ENCODE data around the gene HORMAD2. TPM values are rescaled to one million over a fixed set of nuclear protein-coding genes. Genes with fewer than 3 reads are reported as not detected.
A peak's percentile ranks its signal among the peaks of the same experiment; 100 is the strongest.
"Not testable (repeated sequence)": the region's sequence is repeated elsewhere in the genome, so short reads cannot be mapped to it uniquely, and the experiment has no call there.

Gene HORMAD2
- total RNA-seq, 2 experiments from 2014 or later, result not detected

DNA sequence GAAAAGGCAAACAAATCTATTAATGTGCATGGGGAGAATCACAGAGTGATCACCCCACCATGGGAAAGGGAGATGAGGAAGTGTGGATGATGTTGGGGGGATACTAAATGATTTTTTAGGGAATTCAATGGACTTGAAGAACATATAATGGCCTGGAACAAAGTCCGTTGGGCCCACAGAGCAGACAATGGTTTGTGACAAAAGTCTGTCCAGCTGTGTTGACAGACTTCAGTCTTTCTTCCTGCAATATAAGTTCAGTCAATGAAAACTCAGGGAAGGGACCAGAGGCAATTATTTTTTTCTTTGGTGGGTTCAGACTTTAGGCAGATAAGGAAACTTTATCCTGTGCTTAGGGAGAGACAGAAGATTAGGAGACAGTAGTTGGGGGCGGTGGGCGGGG, 18.0 kb upstream of the HORMAD2 start:
- H3K27me3 Mint-ChIP-seq, result peaks cover 5% of the 10 kb centered on the region
- H3K9me3 Mint-ChIP-seq, result peaks cover 20% of the 10 kb centered on the region
- H3K4me3 Mint-ChIP-seq, result no peak overlapping the region
- DNase-seq, result no peak
- peaks cover 2% of the 10 kb centered on the region for H3K36me3 Mint-ChIP-seq
- intact Hi-C loops (cut with micrococcal nuclease), result no loop called here
- H3K4me1 Mint-ChIP-seq (ENCODE audit: low read depth), result no peaks in the 10 kb centered on the region
- CTCF ChIA-PET, result no interaction called here
- H3K27ac Mint-ChIP-seq, result no peak overlapping the region
- POLR2A ChIA-PET, result no interaction called here

DNA sequence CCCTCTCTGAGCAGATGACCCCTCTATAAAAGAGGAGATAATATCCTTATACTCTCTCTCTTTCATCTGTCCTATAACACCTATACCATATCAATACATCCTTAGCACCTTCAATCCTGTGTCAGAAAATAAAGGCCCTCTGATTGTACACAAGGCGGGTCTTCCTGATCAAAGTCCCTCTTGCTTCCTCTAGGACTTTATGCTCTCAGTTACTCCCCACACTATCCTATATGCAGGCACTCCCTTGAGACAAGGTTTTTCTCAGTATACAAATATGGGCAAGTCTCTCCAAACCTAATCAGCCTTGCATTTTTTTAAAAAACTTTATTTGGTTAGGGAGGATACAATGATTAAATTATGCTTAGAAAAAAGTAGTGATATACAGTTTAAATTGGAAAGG, 17.3 kb upstream of the HORMAD2 start:
- POLR2A ChIA-PET, result no interaction called here
- peaks cover 17% of the 10 kb centered on the region for H3K9me3 Mint-ChIP-seq
- no peak overlapping the region for H3K27ac Mint-ChIP-seq

GRCh38 chr22:30064172-30064571, 16.1 kb upstream of the HORMAD2 start:
- Mint-ChIP-seq H3K9me3 (peaks cover 17% of the 10 kb centered on the region), H3K27me3 (peaks cover 5% of the 10 kb centered on the region), H3K4me3 (no peak overlapping the region), H3K27ac (no peak overlapping the region), H3K36me3 (no peaks in the 10 kb centered on the region), H3K4me1 (ENCODE audit: low read depth) (no peaks in the 10 kb centered on the region)
- intact Hi-C loops (cut with micrococcal nuclease), result no loop called here
- POLR2A ChIA-PET, result no interaction called here
- no peak for DNase-seq
- CTCF ChIA-PET, result no interaction called here

More for the DNA sequence above, 17.3 kb upstream of the HORMAD2 start:
- peaks cover 5% of the 10 kb centered on the region for H3K27me3 Mint-ChIP-seq
- intact Hi-C loops (cut with micrococcal nuclease), result no loop called here
- no peaks in the 10 kb centered on the region for H3K36me3 Mint-ChIP-seq
- H3K4me3 Mint-ChIP-seq, result no peak overlapping the region
- H3K4me1 Mint-ChIP-seq (ENCODE audit: low read depth), result no peaks in the 10 kb centered on the region
- CTCF ChIA-PET, result no interaction called here
- no peak for DNase-seq

DNA sequence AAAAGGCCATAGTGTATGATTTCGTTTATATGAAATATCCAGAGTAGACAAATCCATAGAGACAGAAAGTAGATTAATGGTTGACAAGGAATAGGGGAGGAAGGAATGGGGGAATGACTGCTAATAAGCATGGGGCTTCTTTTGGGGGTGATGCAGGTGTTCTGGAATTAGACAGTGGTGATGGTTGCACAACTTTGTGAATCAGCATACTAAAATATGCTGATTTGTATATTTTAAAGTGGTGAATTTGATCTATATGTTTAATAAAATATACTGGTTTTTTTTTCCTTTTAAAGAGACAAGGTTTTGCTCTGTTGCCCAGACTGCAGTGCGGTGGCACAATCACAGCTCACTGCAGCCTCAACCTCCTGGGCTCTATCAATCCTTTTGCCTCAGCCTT, 6.5 kb upstream of the HORMAD2 start:
- intact Hi-C loops (cut with micrococcal nuclease), result no loop called here
- ChIA-PET POLR2A (no interaction called here), CTCF (no interaction called here)
- H3K9me3 Mint-ChIP-seq, result peaks cover 3% of the 10 kb centered on the region
- H3K27ac Mint-ChIP-seq, result no peak overlapping the region
- DNase-seq, result no peak
- H3K27me3 Mint-ChIP-seq, result no peaks in the 10 kb centered on the region
- H3K4me3 Mint-ChIP-seq, result no peak overlapping the region
- peaks cover 18% of the 10 kb centered on the region for H3K4me1 Mint-ChIP-seq (ENCODE audit: low read depth)
- H3K36me3 Mint-ChIP-seq, result no peaks in the 10 kb centered on the region

- Mint-ChIP-seq H3K27me3 (no peaks in the 10 kb centered on the region), H3K27ac (no peak overlapping the region), H3K9me3 (peaks cover 3% of the 10 kb centered on the region), H3K4me1 (ENCODE audit: low read depth) (peaks cover 22% of the 10 kb centered on the region), H3K4me3 (no peak overlapping the region), H3K36me3 (no peaks in the 10 kb centered on the region)
- no peak for DNase-seq
- POLR2A ChIA-PET, result no interaction called here
- intact Hi-C loops (cut with micrococcal nuclease), result no loop called here
- CTCF ChIA-PET, result no interaction called here
Observed at GRCh38 chr22:30074147-30074546, 6.1 kb upstream of the HORMAD2 start.

- no peaks in the 10 kb centered on the region for H3K27me3 Mint-ChIP-seq
- H3K9me3 Mint-ChIP-seq, result peaks cover 3% of the 10 kb centered on the region
- H3K36me3 Mint-ChIP-seq, result no peaks in the 10 kb centered on the region
- ChIA-PET CTCF (interaction anchor here (2.1 kb wide), 1 partner anchor 13 kb away, joined by 5 read pairs; no protein-coding TSS in a partner anchor), POLR2A (no interaction called here)
- no peak for DNase-seq
- H3K27ac Mint-ChIP-seq, result no peak overlapping the region
- peaks cover 22% of the 10 kb centered on the region for H3K4me1 Mint-ChIP-seq (ENCODE audit: low read depth)
- no peak overlapping the region for H3K4me3 Mint-ChIP-seq
- intact Hi-C loops (cut with micrococcal nuclease), result loop anchor here (5.0 kb wide), 1 partner anchor 308 kb away; the partner anchor contains the start of genes UQCR10 and ZMAT5
Observed at GRCh38 chr22:30074994-30075393, 5.3 kb upstream of the HORMAD2 start.

DNA sequence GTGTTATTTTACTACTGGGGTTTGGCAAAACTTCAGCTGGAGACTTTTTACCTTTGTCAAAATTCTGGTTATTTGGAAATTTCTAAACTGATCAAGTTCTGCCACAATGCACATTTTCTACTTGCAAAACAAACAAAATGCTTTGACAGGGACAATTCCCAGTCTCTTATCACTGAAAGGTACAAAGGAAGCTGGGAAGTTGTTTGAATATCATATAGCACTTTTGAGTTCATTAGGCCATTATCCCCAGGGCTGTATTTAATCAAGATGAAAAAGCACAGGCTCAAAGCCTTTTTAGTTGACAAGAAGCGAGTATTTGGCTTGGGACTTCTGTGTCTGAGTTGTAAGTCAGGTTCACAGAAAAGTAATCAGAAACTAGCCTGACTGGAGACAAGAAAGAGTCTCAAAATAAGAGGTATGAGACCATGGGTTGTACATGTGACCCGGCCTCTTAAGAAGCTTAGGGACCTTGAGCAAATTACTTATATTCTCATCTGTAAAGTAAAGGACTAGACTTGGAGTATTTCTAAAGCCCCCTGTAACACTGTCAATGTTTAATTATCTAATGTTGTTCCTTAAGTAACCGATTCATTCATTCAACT, 2.9 kb upstream of the HORMAD2 start:
- ChIA-PET POLR2A (no interaction called here), CTCF (interaction anchor here (0.9 to 2.1 kb wide), 3 partner anchors 11 to 452 kb away, joined by 3 to 9 read pairs (median 3); no protein-coding TSS in a partner anchor)
- Mint-ChIP-seq H3K27ac (no peak overlapping the region), H3K27me3 (no peaks in the 10 kb centered on the region), H3K4me1 (ENCODE audit: low read depth) (peaks cover 20% of the 10 kb centered on the region), H3K36me3 (no peaks in the 10 kb centered on the region), H3K4me3 (no peak overlapping the region), H3K9me3 (peaks cover under 1% of the 10 kb centered on the region)
- no peak for DNase-seq
- intact Hi-C loops (cut with micrococcal nuclease), result loop anchor here (5.0 kb wide), 1 partner anchor 310 kb away; the partner anchor contains the start of genes UQCR10 and ZMAT5

DNA sequence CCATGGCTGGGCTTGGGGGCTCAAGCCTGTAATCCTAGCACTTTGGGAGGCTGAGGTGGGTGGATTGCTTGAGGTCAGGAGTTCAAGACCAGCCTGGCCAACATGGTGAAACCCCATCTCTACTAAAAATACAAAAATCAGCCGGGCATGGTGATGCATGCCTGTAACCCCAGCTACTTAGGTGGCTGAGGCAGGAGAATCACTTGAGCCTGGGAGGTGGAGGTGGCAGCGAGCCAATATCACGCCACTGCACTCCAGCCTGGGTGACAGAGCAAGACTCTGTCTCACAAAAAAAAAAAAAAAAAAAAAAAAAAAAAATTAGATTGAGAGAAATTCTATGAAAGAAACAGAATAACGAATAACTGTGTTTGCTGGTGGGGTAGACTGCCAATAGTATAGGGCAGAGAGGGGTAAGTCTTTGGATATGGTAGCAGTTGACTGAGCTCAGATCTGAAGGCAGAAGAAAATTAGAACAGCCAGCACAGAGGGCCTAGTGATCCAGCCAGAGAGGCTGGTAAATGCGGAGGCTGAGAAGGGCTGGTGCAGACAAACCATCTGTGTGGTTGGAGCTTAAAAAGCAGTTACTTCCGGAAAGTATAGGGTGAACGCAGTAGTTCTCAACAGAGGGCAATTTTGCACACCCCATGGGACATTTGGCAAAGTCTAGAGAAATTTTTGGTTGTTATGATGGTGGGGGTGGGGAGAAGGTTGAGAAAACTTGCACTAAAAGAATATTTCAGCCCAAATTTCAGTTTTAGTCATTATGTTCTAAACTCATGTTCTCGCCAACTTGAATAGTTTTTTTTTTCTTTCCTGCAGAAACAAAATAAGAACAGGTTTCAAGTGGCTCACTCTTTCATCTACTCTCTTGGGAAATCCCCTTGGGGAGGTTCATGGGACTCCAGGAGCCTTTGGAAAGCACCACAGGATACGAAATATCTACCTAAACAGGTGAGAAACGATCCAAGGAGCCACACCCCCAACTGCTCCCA, 1.6 kb upstream of the HORMAD2 start:
- no peaks in the 10 kb centered on the region for H3K36me3 Mint-ChIP-seq
- peaks cover 17% of the 10 kb centered on the region for H3K4me1 Mint-ChIP-seq (ENCODE audit: low read depth)
- POLR2A ChIA-PET, result no interaction called here
- peak; percentile 65 for DNase-seq
- no peaks in the 10 kb centered on the region for H3K9me3 Mint-ChIP-seq
- CTCF ChIA-PET, result interaction anchor here (0.6 to 2.1 kb wide), 7 partner anchors 10 to 443 kb away, joined by 3 to 9 read pairs (median 3); no protein-coding TSS in a partner anchor
- no peaks in the 10 kb centered on the region for H3K27me3 Mint-ChIP-seq
- peak overlapping the region; percentile 25 for H3K4me3 Mint-ChIP-seq
- H3K27ac Mint-ChIP-seq, result peak overlapping the region; percentile 82
- intact Hi-C loops (cut with micrococcal nuclease), result loop anchor here (5.0 kb wide), 1 partner anchor 311 kb away; the partner anchor contains the start of genes UQCR10 and ZMAT5

DNA sequence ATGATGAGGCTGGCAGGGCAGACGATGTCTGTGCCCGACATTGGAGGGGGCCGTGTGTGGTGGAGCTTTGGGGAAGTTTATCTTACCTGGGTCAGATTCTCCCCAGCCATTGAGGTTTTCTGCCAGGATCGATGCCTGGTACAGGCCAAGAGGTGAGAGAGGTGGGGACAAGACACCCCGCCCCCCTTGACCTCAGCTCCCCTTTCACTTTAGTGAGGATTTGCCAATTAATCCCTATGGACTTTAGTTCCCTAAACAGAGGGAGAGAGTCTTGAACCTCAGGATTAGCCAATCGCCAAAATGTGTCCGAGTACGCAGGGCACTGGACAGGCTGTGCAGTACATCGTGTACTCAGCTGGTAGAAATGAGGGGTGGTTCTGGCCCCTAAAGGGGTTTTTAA, 541 bp downstream of the HORMAD2 start:
- DNase-seq, result no peak
- no peaks in the 10 kb centered on the region for H3K36me3 Mint-ChIP-seq
- H3K9me3 Mint-ChIP-seq, result peaks cover 7% of the 10 kb centered on the region
- peaks cover 20% of the 10 kb centered on the region for H3K4me1 Mint-ChIP-seq (ENCODE audit: low read depth)
- intact Hi-C loops (cut with micrococcal nuclease), result no loop called here
- ChIA-PET CTCF (no interaction called here), POLR2A (no interaction called here)
- no peak overlapping the region for H3K27ac Mint-ChIP-seq
- H3K27me3 Mint-ChIP-seq, result no peaks in the 10 kb centered on the region
- no peak overlapping the region for H3K4me3 Mint-ChIP-seq

GRCh38 chr22:30086496-30086895, 6.2 kb downstream of the HORMAD2 start:
- no peaks in the 10 kb centered on the region for H3K36me3 Mint-ChIP-seq
- ChIA-PET CTCF (interaction anchor here (1.2 kb wide), 1 partner anchor 385 kb away, joined by 3 read pairs; no protein-coding TSS in a partner anchor), POLR2A (no interaction called here)
- peaks cover 9% of the 10 kb centered on the region for H3K4me1 Mint-ChIP-seq (ENCODE audit: low read depth)
- intact Hi-C loops (cut with micrococcal nuclease), result no loop called here
- no peaks in the 10 kb centered on the region for H3K27me3 Mint-ChIP-seq
- DNase-seq, result no peak
- H3K27ac Mint-ChIP-seq, result no peak overlapping the region
- no peak overlapping the region for H3K4me3 Mint-ChIP-seq
- peaks cover 7% of the 10 kb centered on the region for H3K9me3 Mint-ChIP-seq

- H3K4me3 Mint-ChIP-seq; H3K9me3 Mint-ChIP-seq; intact Hi-C loops (cut with micrococcal nuclease); DNase-seq; POLR2A ChIA-PET; H3K27ac Mint-ChIP-seq; H3K4me1 Mint-ChIP-seq (ENCODE audit: low read depth); H3K27me3 Mint-ChIP-seq; H3K36me3 Mint-ChIP-seq: not testable (repeated sequence)
- CTCF ChIA-PET, result interaction anchor here (0.7 kb wide), 2 partner anchors 308 to 499 kb away, joined by 3 to 5 read pairs; no protein-coding TSS in a partner anchor
Observed at GRCh38 chr22:30087037-30087436, 6.8 kb downstream of the HORMAD2 start.

GRCh38 chr22:30087611-30088010, 7.3 kb downstream of the HORMAD2 start:
- Mint-ChIP-seq H3K4me1 (ENCODE audit: low read depth) (peaks cover 9% of the 10 kb centered on the region), H3K4me3 (no peak overlapping the region), H3K36me3 (no peaks in the 10 kb centered on the region), H3K27me3 (no peaks in the 10 kb centered on the region), H3K27ac (no peak overlapping the region), H3K9me3 (peaks cover 7% of the 10 kb centered on the region)
- ChIA-PET CTCF (interaction anchor here (0.7 kb wide), 2 partner anchors 307 to 500 kb away, joined by 3 to 5 read pairs; no protein-coding TSS in a partner anchor), POLR2A (no interaction called here)
- intact Hi-C loops (cut with micrococcal nuclease), result loop anchor here (1.0 to 2.0 kb wide), 3 partner anchors 399 to 497 kb away; no protein-coding TSS in a partner anchor
- no peak for DNase-seq

Data from activated CD4-positive, alpha-beta memory T cell treated with anti-CD3 and anti-CD28 coated beads for 36 hours (primary cell).